ENCODE measurements around the gene KRT2. TPM values are rescaled to one million over a fixed set of nuclear protein-coding genes. Genes with fewer than 3 reads are reported as not detected.

KRT2 gene
- total and polyA plus RNA-seq, 12 donors = not detected

GRCh38 chr12:52607314-52607713 lies 44.7 kb downstream of the KRT2 start:
- WGBS, 2 donors = 60 to 62% methylated on average over 1 of the region's 1 CpG
- no peak for ATAC-seq

GRCh38 chr12:52606581-52607218 lies 45.3 kb downstream of the KRT2 start:
- Histone ChIP-seq H3K27me3 (peaks cover 3 to 80% (median 68%) of the 10 kb centered on the region in 7 donors), H3K4me1 (no peaks in the 10 kb centered on the region), H3K36me3 (no peaks in the 10 kb centered on the region), H3K9me3 (no peaks in the 10 kb centered on the region), H3K4me3 (no peak overlapping the region), H3K27ac (no peak overlapping the region)
- DNase-seq (no peak), ATAC-seq (no peak)
- WGBS, 2 donors = 79 to 84% methylated on average over 7 of the region's 7 CpGs
- intact Hi-C loops (cut with DNase I) = no loop called here
- TF ChIP-seq CTCF (IDR thresholded peaks at IDR 0.05) = no peak

More at GRCh38 chr12:52607314-52607713, 44.7 kb downstream of the KRT2 start:
- Histone ChIP-seq H3K27ac (no peak overlapping the region), H3K4me1 (no peaks in the 10 kb centered on the region), H3K36me3 (no peaks in the 10 kb centered on the region), H3K27me3 (peaks cover 0 to 77% (median 68%) of the 10 kb centered on the region in 7 donors), H3K9me3 (no peaks in the 10 kb centered on the region), H3K4me3 (no peak overlapping the region)
- intact Hi-C loops (cut with DNase I) = no loop called here
- no peak for DNase-seq
- no peak for TF ChIP-seq CTCF (IDR thresholded peaks at IDR 0.05)

- Histone ChIP-seq H3K9me3 (no peaks in the 10 kb centered on the region), H3K27me3 (peaks cover 9 to 80% (median 71%) of the 10 kb centered on the region in 7 donors), H3K4me1 (peaks cover 0 to 4% (median 0%) of the 10 kb centered on the region in 9 donors), H3K4me3 (no peak overlapping the region), H3K27ac (no peak overlapping the region), H3K36me3 (no peaks in the 10 kb centered on the region)
- ATAC-seq (no peak), DNase-seq (no peak)
- 79 to 83% methylated on average over 3 of the region's 3 CpGs for WGBS, 2 donors
- no peak for TF ChIP-seq CTCF (IDR thresholded peaks at IDR 0.05)
- intact Hi-C loops (cut with DNase I) = no loop called here
Observed at GRCh38 chr12:52606096-52606495, 45.9 kb downstream of the KRT2 start.

- WGBS, 2 donors = 78 to 83% methylated on average over 1 of the region's 1 CpG
- Histone ChIP-seq H3K27me3 (peaks cover 14 to 80% (median 71%) of the 10 kb centered on the region in 7 donors), H3K27ac (no peak overlapping the region), H3K4me3 (no peak overlapping the region), H3K4me1 (peaks cover 0 to 4% (median 0%) of the 10 kb centered on the region in 9 donors), H3K9me3 (no peaks in the 10 kb centered on the region), H3K36me3 (no peaks in the 10 kb centered on the region)
- no peak for TF ChIP-seq CTCF (IDR thresholded peaks at IDR 0.05)
- no peak for ATAC-seq
- intact Hi-C loops (cut with DNase I) = no loop called here
- no peak for DNase-seq
Observed at GRCh38 chr12:52605542-52605941, 46.5 kb downstream of the KRT2 start.
